Smooth muscle cell (in vitro differentiated cells): Measurements from ENCODE around the gene ADAM23. TPM values are rescaled to one million over a fixed set of nuclear protein-coding genes. Genes with fewer than 3 reads are reported as not detected.

Experiments used
- DNase-seq: peaks from one replicate; lab custom pipeline; 2025; ENCODE audit not compliant: unreplicated experiment; lab: John Stamatoyannopoulos, UW
- H2AFZ ChIP-seq: fragments of 200-600 bp; sonication (generic); 2 replicates; pipeline ENCODE4 v1.6.0; 2016; ENCODE audit warnings: antibody characterized with exemption, low read depth, mild to moderate bottlenecking
- H3F3A ChIP-seq: fragments of 200-600 bp; sonication (generic); 2 replicates; pipeline ENCODE4 v1.6.0; 2017; ENCODE audit warnings: antibody characterized with exemption, low read depth
- H3K27ac ChIP-seq: fragments of 200-600 bp; sonication (generic); 2 replicates; pipeline ENCODE4 v1.5.1; 2016; ENCODE audit warnings: low read depth, mild to moderate bottlenecking
- H3K27me3 ChIP-seq: fragments of 200-600 bp; sonication (generic); 2 replicates; pipeline ENCODE4 v1.6.1; 2016; ENCODE audit warnings: low read depth, mild to moderate bottlenecking
- H3K36me3 ChIP-seq: fragments of 200-600 bp; sonication (generic); 2 replicates; pipeline ENCODE4 v1.5.1; 2016; ENCODE audit warnings: low read depth
- H3K4me1 ChIP-seq: fragments of 200-600 bp; sonication (generic); 2 replicates; pipeline ENCODE4 v1.5.1; 2016; ENCODE audit warnings: low read depth
- H3K4me2 ChIP-seq: fragments of 200-600 bp; sonication (generic); 2 replicates; pipeline ENCODE4 v1.6.0; 2016; ENCODE audit warnings: mild to moderate bottlenecking
- H3K4me3 ChIP-seq: fragments of 200-600 bp; sonication (generic); 2 replicates; pipeline ENCODE4 v1.5.1; 2016; ENCODE audit warnings: mild to moderate bottlenecking
- H3K79me2 ChIP-seq: fragments of 200-600 bp; sonication (generic); 2 replicates; pipeline ENCODE4 v1.6.0; 2016; ENCODE audit warnings: low read depth, mild to moderate bottlenecking
- H3K9ac ChIP-seq: fragments of 200-600 bp; sonication (generic); 2 replicates; pipeline ENCODE4 v1.6.0; 2016; ENCODE audit warnings: low read depth
- H3K9me3 ChIP-seq: fragments of 200-600 bp; sonication (generic); replicated peaks from 2 replicates; pipeline ENCODE4 v1.5.1; 2016; ENCODE audit warnings: low read depth
- H4K20me1 ChIP-seq: fragments of 200-600 bp; sonication (generic); 2 replicates; pipeline ENCODE4 v1.6.0; 2016; ENCODE audit warnings: low read depth
- CTCF ChIP-seq: fragments of 200-600 bp; sonication (generic); IDR thresholded peaks from 2 replicates; pipeline ENCODE4 v1.5.1; 2017; ENCODE audit warnings: borderline replicate concordance, mild to moderate bottlenecking, antibody characterized with exemption; ENCODE audit not compliant: insufficient read depth, poor library complexity, severe bottlenecking
- WGBS: methylation state at CpG from one replicate; pipeline ENCODE4 v1.1.7; 2016; ENCODE audit warnings: low lambda C conversion rate; 5-methylcytosine and 5-hydroxymethylcytosine counted together
- polyA plus RNA-seq: library from polyadenylated mRNA; unstranded; fragments of >200 nt; fragmentation: Nextera tagmentation; extraction: Ambion mirVana; gene quantifications from 2 replicates; pipeline ENCODE4 v1.2.1, GENCODE V29; 2016
- total RNA-seq: library from RNA; depleted of rRNA; stranded (reverse); fragments of >200 nt; gene quantifications from 2 replicates; pipeline ENCODE4 v1.2.3, GENCODE V29; 2014

The ADAM23 gene
- total and polyA plus RNA-seq, 2 experiments from 2014 or later: 7.0 to 18.2 TPM

GRCh38 chr2:206565666-206566065, 122.3 kb downstream of the ADAM23 start:
- Histone ChIP-seq H3F3A (no peaks in the 10 kb centered on the region), H3K9ac (no peak overlapping the region), H2AFZ (no peak overlapping the region), H3K36me3 (no peaks in the 10 kb centered on the region), H3K4me2 (no peak overlapping the region), H3K79me2 (no peaks in the 10 kb centered on the region), H3K27me3 (no peaks in the 10 kb centered on the region), H3K4me1 (no peaks in the 10 kb centered on the region), H3K4me3 (no peak overlapping the region), H4K20me1 (no peaks in the 10 kb centered on the region), H3K27ac (no peak overlapping the region), H3K9me3 (no peaks in the 10 kb centered on the region)
- 93% methylated on average over 4 of the region's 4 CpGs for WGBS
- TF ChIP-seq CTCF: no peak
- DNase-seq: no peak

GRCh38 chr2:206569470-206569869, 126.1 kb downstream of the ADAM23 start:
- no peak for DNase-seq
- Histone ChIP-seq H2AFZ (no peak overlapping the region), H3K9me3 (no peaks in the 10 kb centered on the region), H3K27me3 (no peaks in the 10 kb centered on the region), H3K27ac (no peak overlapping the region), H3K9ac (no peak overlapping the region), H4K20me1 (no peaks in the 10 kb centered on the region), H3K4me1 (no peaks in the 10 kb centered on the region), H3K79me2 (no peaks in the 10 kb centered on the region), H3K4me3 (no peak overlapping the region), H3K36me3 (no peaks in the 10 kb centered on the region), H3F3A (no peaks in the 10 kb centered on the region), H3K4me2 (no peak overlapping the region)
- WGBS: 97% methylated on average over 3 of the region's 3 CpGs
- TF ChIP-seq CTCF: no peak

GRCh38 chr2:206570199-206570598, 126.9 kb downstream of the ADAM23 start:
- H2AFZ ChIP-seq: no peak overlapping the region
- no peaks in the 10 kb centered on the region for H3F3A ChIP-seq
- no peaks in the 10 kb centered on the region for H3K27me3 ChIP-seq
- H3K4me3 ChIP-seq: no peak overlapping the region
- H3K36me3 ChIP-seq: no peaks in the 10 kb centered on the region
- no peak for DNase-seq
- no peaks in the 10 kb centered on the region for H3K4me1 ChIP-seq
- no peak overlapping the region for H3K4me2 ChIP-seq
- no peaks in the 10 kb centered on the region for H3K9me3 ChIP-seq
- H3K9ac ChIP-seq: no peak overlapping the region
- no peak for TF ChIP-seq CTCF
- no peaks in the 10 kb centered on the region for H4K20me1 ChIP-seq
- no peaks in the 10 kb centered on the region for H3K79me2 ChIP-seq
- H3K27ac ChIP-seq: no peak overlapping the region

- DNase-seq: no peak
- H3K27me3 ChIP-seq: no peaks in the 10 kb centered on the region
- no peak overlapping the region for H3K4me3 ChIP-seq
- H3K36me3 ChIP-seq: no peaks in the 10 kb centered on the region
- no peak for TF ChIP-seq CTCF
- 83% methylated on average over 3 of the region's 3 CpGs for WGBS
- no peaks in the 10 kb centered on the region for H3F3A ChIP-seq
- H3K4me2 ChIP-seq: no peak overlapping the region
- H3K4me1 ChIP-seq: no peaks in the 10 kb centered on the region
- H3K9me3 ChIP-seq: no peaks in the 10 kb centered on the region
- no peak overlapping the region for H3K27ac ChIP-seq
- no peak overlapping the region for H3K9ac ChIP-seq
- no peak overlapping the region for H2AFZ ChIP-seq
- no peaks in the 10 kb centered on the region for H3K79me2 ChIP-seq
- H4K20me1 ChIP-seq: no peaks in the 10 kb centered on the region
These were observed 129.4 kb downstream of the ADAM23 start for GRCh38 chr2:206572725-206573124.
